GM19395 (cell line): ENCODE measurements around the gene CNPPD1.
A peak's percentile ranks its signal among the peaks of the same experiment; 100 is the strongest.

Experiments used
- ATAC-seq: cut with Tn5 transposase; IDR thresholded peaks from one replicate; pipeline ENCODE4 v1.9.1; 2021; ENCODE audit warnings: mild to moderate bottlenecking, moderate library complexity; ENCODE audit not compliant: unreplicated experiment

The CNPPD1 gene

GRCh38 chr2:219181531-219181930 is 4.8 kb upstream of the CNPPD1 start:
- ATAC-seq: no peak

GRCh38 chr2:219180961-219181360 is 4.2 kb upstream of the CNPPD1 start:
- ATAC-seq: no peak

GRCh38 chr2:219179601-219180465 is 3.1 kb upstream of the CNPPD1 start:
- no peak for ATAC-seq

- peak; percentile 20 for ATAC-seq
These were observed 1.9 kb upstream of the CNPPD1 start for GRCh38 chr2:219178377-219179175.

- ATAC-seq: peak; percentile 55
These were observed 1.0 kb upstream of the CNPPD1 start, which contains the start of gene RETREG2 for GRCh38 chr2:219177552-219178376. RETREG2 (plus strand) TSS chr2:219178275; CDS start chr2:219178353, 78 bp downstream.

- peak; percentile 36 for ATAC-seq
These were observed 552 bp downstream of the CNPPD1 start for GRCh38 chr2:219175928-219176817.

- no peak for ATAC-seq
These were observed 1.2 kb downstream of the CNPPD1 start for GRCh38 chr2:219175486-219175885.

- no peak for ATAC-seq
These were observed 1.9 kb downstream of the CNPPD1 start for GRCh38 chr2:219174801-219175200.

- ATAC-seq: no peak
These were observed 2.6 kb downstream of the CNPPD1 start for GRCh38 chr2:219174146-219174545.

- ATAC-seq: no peak
These were observed 3.5 kb downstream of the CNPPD1 start for GRCh38 chr2:219173176-219173575.

- ATAC-seq: no peak
These were observed 4.2 kb downstream of the CNPPD1 start for GRCh38 chr2:219172231-219173154.

GRCh38 chr2:219171231-219171651 is 5.5 kb downstream of the CNPPD1 start:
- ATAC-seq: no peak

GRCh38 chr2:219169930-219170654 is 6.6 kb downstream of the CNPPD1 start, which contains the start of gene SLC23A3:
SLC23A3 (minus strand) TSS chr2:219170029; CDS start chr2:219169984, 45 bp downstream.
- ATAC-seq: no peak

GRCh38 chr2:219168932-219169331 is 7.8 kb downstream of the CNPPD1 start:
- no peak for ATAC-seq

- no peak for ATAC-seq
These were observed 8.2 kb downstream of the CNPPD1 start for GRCh38 chr2:219168526-219168925.

- no peak for ATAC-seq
These were observed 8.7 kb downstream of the CNPPD1 start for GRCh38 chr2:219167997-219168396.

GRCh38 chr2:219165058-219165911 is 11.4 kb downstream of the CNPPD1 start:
- no peak for ATAC-seq
